Tibial artery (tissue), 4 donors: Measurements from ENCODE around the gene SORL1-AS1.
A peak's percentile ranks its signal among the peaks of the same experiment; 100 is the strongest.

Experiments used
- DNase-seq, 2 donors: peaks; one replicate each; pipeline ENCODE4 v3.0.0-alpha.2; 2019
- H3K27ac ChIP-seq, 2 donors: fragments of 200-600 bp; sonication (generic) in 1 of 2; 1 replicate in 1 of 2; 2 replicates in 1 of 2; pipeline ENCODE4 v1.5.1; 2018 to 2019; ENCODE audit warnings: mild to moderate bottlenecking in 1 of 2
- H3K27me3 ChIP-seq, 2 donors: fragments of 200-600 bp; sonication (generic) in 1 of 2; one replicate each; pipeline versions ENCODE4 v1.5.1 to v1.6.0; 2016 to 2019
- H3K36me3 ChIP-seq, 3 donors: fragments of 200-600 bp; sonication (generic) in 2 of 3; one replicate each; pipeline ENCODE4 v1.5.1; 2016 to 2019; ENCODE audit warnings: mild to moderate bottlenecking in 2 of 3
- H3K4me1 ChIP-seq, 4 donors: fragments of 200-600 bp; sonication (generic) in 2 of 4; 1 replicate in 3 of 4; 2 replicates in 1 of 4; pipeline ENCODE4 v1.5.1; 2016 to 2019
- H3K4me3 ChIP-seq, 2 donors: fragments of 200-600 bp; sonication (generic) in 1 of 2; 1 replicate in 1 of 2; 2 replicates in 1 of 2; pipeline ENCODE4 v1.5.1; 2018 to 2019; ENCODE audit warnings: mild to moderate bottlenecking in 2 of 2
- H3K9me3 ChIP-seq, 3 donors: fragments of 200-600 bp; sonication (generic) in 1 of 3; one replicate each; pipeline ENCODE4 v1.5.1; 2016 to 2019
- CTCF ChIP-seq, 2 experiments: fragments of 200-600 bp in 1 of 2; fragments of 450-650 bp in 1 of 2; IDR thresholded peaks; one replicate each; pipeline ENCODE4 v1.5.1; 2017 to 2019; ENCODE audit warnings: antibody characterized with exemption in 2 of 2, mild to moderate bottlenecking in 1 of 2, moderate library complexity in 1 of 2
- intact Hi-C: fragments of 100-400 bp; cut with DNase I; formaldehyde crosslinking; loops from one replicate; pipeline ENCODE4 v1.15.0; 2023; ENCODE audit warnings: low total_unique reads

The SORL1-AS1 gene

DNA sequence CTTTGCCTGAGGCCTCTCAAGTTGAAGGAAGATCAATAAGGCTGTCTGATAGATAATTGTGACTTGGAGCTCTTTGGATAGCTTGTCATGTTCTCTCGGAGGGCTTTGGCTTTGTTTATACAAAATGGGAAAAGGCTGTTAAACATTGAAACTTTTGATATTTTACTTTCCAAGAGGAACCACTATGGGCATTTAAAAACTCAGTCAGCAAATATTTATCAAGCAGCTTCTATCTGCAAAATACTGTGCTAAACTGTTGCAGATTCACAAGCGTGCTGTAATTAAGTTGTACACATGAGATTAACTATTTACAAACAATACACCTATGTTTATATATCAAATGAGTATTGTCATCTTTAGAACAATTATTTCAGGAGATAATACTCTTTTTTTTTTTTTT is 35.2 kb downstream of the SORL1-AS1 start:
- Histone ChIP-seq H3K27me3 (no peaks in the 10 kb centered on the region), H3K4me1 (peaks cover 0 to 28% (median 15%) of the 10 kb centered on the region in 4 donors), H3K27ac (peak overlapping the region; percentile 58 to 63), H3K4me3 (no peak overlapping the region), H3K9me3 (no peaks in the 10 kb centered on the region), H3K36me3 (no peaks in the 10 kb centered on the region)
- DNase-seq = no peak
- TF ChIP-seq CTCF (IDR thresholded peaks at IDR 0.05) = no peak
- intact Hi-C loops = no loop called here

- TF ChIP-seq CTCF (IDR thresholded peaks at IDR 0.05) = no peak
- H3K27ac ChIP-seq = peak overlapping the region; percentile 58 to 63
- intact Hi-C loops = no loop called here
- H3K36me3 ChIP-seq = no peaks in the 10 kb centered on the region
- no peaks in the 10 kb centered on the region for H3K27me3 ChIP-seq
- DNase-seq = peak; percentile 91 to 94
- peaks cover 0 to 28% (median 15%) of the 10 kb centered on the region in 4 donors for H3K4me1 ChIP-seq
- H3K9me3 ChIP-seq = no peaks in the 10 kb centered on the region
- H3K4me3 ChIP-seq = no peak overlapping the region
These were observed 35.7 kb downstream of the SORL1-AS1 start for GRCh38 chr11:121417055-121417551.

- no peaks in the 10 kb centered on the region for H3K9me3 ChIP-seq
- peaks cover 0 to 28% (median 15%) of the 10 kb centered on the region in 4 donors for H3K4me1 ChIP-seq
- no peaks in the 10 kb centered on the region for H3K27me3 ChIP-seq
- no peak overlapping the region for H3K4me3 ChIP-seq
- no peak for TF ChIP-seq CTCF (IDR thresholded peaks at IDR 0.05)
- H3K36me3 ChIP-seq = no peaks in the 10 kb centered on the region
- peak in 1 of 2 donors; percentile 44 for DNase-seq
- no peak overlapping the region for H3K27ac ChIP-seq
- intact Hi-C loops = no loop called here
These were observed 36.9 kb downstream of the SORL1-AS1 start for GRCh38 chr11:121415856-121416255.

DNA sequence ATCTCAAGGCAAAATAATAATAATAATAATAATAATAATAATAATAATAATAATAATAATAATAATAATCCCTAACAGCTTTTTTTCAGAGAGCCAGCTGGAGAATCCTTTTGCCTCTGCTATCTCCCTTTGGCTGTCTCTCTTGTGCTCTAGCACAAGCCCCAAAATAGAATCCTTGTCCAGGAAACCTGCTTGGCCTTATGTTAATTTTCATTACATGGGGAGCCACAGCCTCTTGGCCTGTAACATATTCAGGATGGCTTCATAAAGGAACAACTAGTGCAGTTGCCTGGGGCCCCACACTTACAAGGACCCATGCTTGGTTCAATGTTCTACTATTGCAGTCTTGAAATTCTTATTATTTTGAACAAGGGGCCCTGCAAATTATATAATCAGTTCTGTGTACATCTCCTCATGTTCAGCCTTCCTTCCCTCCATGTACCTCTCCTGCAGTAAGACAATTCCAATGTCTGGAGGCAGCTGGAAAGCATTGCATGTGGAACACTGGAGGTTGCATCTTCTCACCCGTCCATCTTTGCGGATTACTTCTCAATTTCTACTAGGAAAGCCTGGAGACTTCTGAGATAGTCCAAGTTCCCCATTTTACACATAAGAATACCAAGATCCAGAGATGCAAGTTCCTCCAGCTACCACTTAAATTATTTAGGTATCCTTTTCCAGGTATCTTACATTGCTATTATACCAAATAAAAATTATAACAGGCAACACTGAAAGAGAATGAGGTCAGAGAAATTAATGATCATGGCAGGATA is 38.4 kb downstream of the SORL1-AS1 start:
- intact Hi-C loops = no loop called here
- H3K27ac ChIP-seq = no peak overlapping the region
- no peak for DNase-seq
- H3K9me3 ChIP-seq = no peaks in the 10 kb centered on the region
- TF ChIP-seq CTCF (IDR thresholded peaks at IDR 0.05) = no peak
- H3K4me1 ChIP-seq = peaks cover 0 to 28% (median 15%) of the 10 kb centered on the region in 4 donors
- H3K4me3 ChIP-seq = no peak overlapping the region
- H3K36me3 ChIP-seq = no peaks in the 10 kb centered on the region
- H3K27me3 ChIP-seq = no peaks in the 10 kb centered on the region

DNA sequence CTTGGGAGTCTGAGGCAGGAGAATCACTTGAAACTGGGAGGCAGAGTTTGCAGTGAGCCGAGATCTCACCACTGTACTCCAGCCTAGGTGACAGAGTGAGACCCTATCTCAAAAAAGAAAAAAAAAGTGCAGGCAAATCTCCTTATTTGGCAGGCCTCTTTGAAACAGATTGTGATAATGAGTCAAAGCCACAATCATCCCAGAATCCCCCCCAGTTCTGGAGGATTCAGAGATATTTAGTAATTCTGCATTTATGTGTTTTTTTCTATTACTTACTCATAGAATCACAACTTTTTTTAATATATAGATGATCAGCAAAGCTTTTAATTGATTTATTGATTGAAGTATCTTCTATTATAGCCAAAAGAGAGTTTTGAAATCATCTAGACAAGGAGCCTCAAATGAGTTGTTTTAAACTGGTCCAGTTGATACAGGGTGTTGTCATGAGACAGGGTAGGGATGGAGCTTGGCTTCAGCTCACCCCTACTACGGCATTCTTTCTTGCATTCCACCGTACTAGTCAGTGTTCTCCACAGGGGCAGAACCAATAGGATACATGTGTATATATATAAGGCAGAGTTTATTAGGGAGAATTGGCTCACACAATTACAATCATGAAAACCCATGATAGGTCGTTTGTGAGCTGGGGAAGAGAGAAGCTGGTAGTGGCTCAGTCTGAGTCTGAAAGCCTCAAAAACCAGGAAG is 39.9 kb downstream of the SORL1-AS1 start:
- no peak overlapping the region for H3K4me3 ChIP-seq
- H3K4me1 ChIP-seq = peaks cover 0 to 25% (median 15%) of the 10 kb centered on the region in 4 donors
- H3K27me3 ChIP-seq = no peaks in the 10 kb centered on the region
- DNase-seq = no peak
- H3K36me3 ChIP-seq = no peaks in the 10 kb centered on the region
- H3K9me3 ChIP-seq = no peaks in the 10 kb centered on the region
- H3K27ac ChIP-seq = no peak overlapping the region
- no peak for TF ChIP-seq CTCF (IDR thresholded peaks at IDR 0.05)
- intact Hi-C loops = no loop called here
